ENCODE results near the gene BCCIP. TPM values are rescaled to one million over a fixed set of nuclear protein-coding genes. Genes with fewer than 3 reads are reported as not detected.

Gene BCCIP
- total and polyA plus RNA-seq, 2 donors: 72.5 to 74.3 TPM

GRCh38 chr10:125779403-125780327, 43.7 kb upstream of the BCCIP start:
- Histone ChIP-seq H3K36me3 (ENCODE audit: control insufficient read depth in 2 of 2, insufficient read depth in 2 of 2, low read length in 1 of 2) (no peaks in the 10 kb centered on the region), H3K27me3 (ENCODE audit: control insufficient read depth in 2 of 2, insufficient read depth in 1 of 2, low read length in 1 of 2) (peaks cover 0 to 3% of the 10 kb centered on the region in 2 donors), H3K9me3 (ENCODE audit: control insufficient read depth in 2 of 2, insufficient read depth in 1 of 2, low read length in 1 of 2) (no peaks in the 10 kb centered on the region), H3K4me1 (ENCODE audit: control insufficient read depth in 2 of 2, insufficient read depth in 2 of 2, low read length in 2 of 2) (no peaks in the 10 kb centered on the region), H3K27ac (ENCODE audit: low read depth in 1 of 2, low read length in 1 of 2) (no peak overlapping the region), H3K4me3 (ENCODE audit: low read length in 2 of 2) (no peak overlapping the region)
- DNase-seq (ENCODE audit: low read depth in 6 of 9, low spot score in 9 of 9): no peak
- 93% methylated on average over 10 of the region's 10 CpGs for WGBS

- H3K27me3 ChIP-seq (ENCODE audit: control insufficient read depth in 2 of 2, insufficient read depth in 1 of 2, low read length in 1 of 2): no peaks in the 10 kb centered on the region
- 98% methylated on average over 8 of the region's 8 CpGs for WGBS
- H3K4me3 ChIP-seq (ENCODE audit: low read length in 2 of 2): no peak overlapping the region
- H3K9me3 ChIP-seq (ENCODE audit: control insufficient read depth in 2 of 2, insufficient read depth in 1 of 2, low read length in 1 of 2): no peaks in the 10 kb centered on the region
- no peak for DNase-seq (ENCODE audit: low read depth in 6 of 9, low spot score in 9 of 9)
- no peak overlapping the region for H3K27ac ChIP-seq (ENCODE audit: low read depth in 1 of 2, low read length in 1 of 2)
- no peaks in the 10 kb centered on the region for H3K36me3 ChIP-seq (ENCODE audit: control insufficient read depth in 2 of 2, insufficient read depth in 2 of 2, low read length in 1 of 2)
- H3K4me1 ChIP-seq (ENCODE audit: control insufficient read depth in 2 of 2, insufficient read depth in 2 of 2, low read length in 2 of 2): no peaks in the 10 kb centered on the region
Measured at GRCh38 chr10:125781374-125781773, 42.0 kb upstream of the BCCIP start.

- Histone ChIP-seq H3K27ac (ENCODE audit: low read depth in 1 of 2, low read length in 1 of 2) (no peak overlapping the region), H3K36me3 (ENCODE audit: control insufficient read depth in 2 of 2, insufficient read depth in 2 of 2, low read length in 1 of 2) (no peaks in the 10 kb centered on the region), H3K9me3 (ENCODE audit: control insufficient read depth in 2 of 2, insufficient read depth in 1 of 2, low read length in 1 of 2) (no peaks in the 10 kb centered on the region), H3K4me3 (ENCODE audit: low read length in 2 of 2) (no peak overlapping the region), H3K4me1 (ENCODE audit: control insufficient read depth in 2 of 2, insufficient read depth in 2 of 2, low read length in 2 of 2) (no peaks in the 10 kb centered on the region), H3K27me3 (ENCODE audit: control insufficient read depth in 2 of 2, insufficient read depth in 1 of 2, low read length in 1 of 2) (no peaks in the 10 kb centered on the region)
- no peak for DNase-seq (ENCODE audit: low read depth in 6 of 9, low spot score in 9 of 9)
- 96% methylated on average over 11 of the region's 11 CpGs for WGBS
Measured at GRCh38 chr10:125782054-125782453, 41.3 kb upstream of the BCCIP start.

- Histone ChIP-seq H3K4me1 (ENCODE audit: control insufficient read depth in 2 of 2, insufficient read depth in 2 of 2, low read length in 2 of 2) (no peaks in the 10 kb centered on the region), H3K4me3 (ENCODE audit: low read length in 2 of 2) (no peak overlapping the region), H3K36me3 (ENCODE audit: control insufficient read depth in 2 of 2, insufficient read depth in 2 of 2, low read length in 1 of 2) (no peaks in the 10 kb centered on the region), H3K27ac (ENCODE audit: low read depth in 1 of 2, low read length in 1 of 2) (no peak overlapping the region), H3K27me3 (ENCODE audit: control insufficient read depth in 2 of 2, insufficient read depth in 1 of 2, low read length in 1 of 2) (no peaks in the 10 kb centered on the region), H3K9me3 (ENCODE audit: control insufficient read depth in 2 of 2, insufficient read depth in 1 of 2, low read length in 1 of 2) (no peaks in the 10 kb centered on the region)
- no peak for DNase-seq (ENCODE audit: low read depth in 6 of 9, low spot score in 9 of 9)
- 96% methylated on average over 11 of the region's 11 CpGs for WGBS
Measured at GRCh38 chr10:125782616-125783015, 40.7 kb upstream of the BCCIP start.

- no peaks in the 10 kb centered on the region for H3K4me1 ChIP-seq (ENCODE audit: control insufficient read depth in 2 of 2, insufficient read depth in 2 of 2, low read length in 2 of 2)
- H3K36me3 ChIP-seq (ENCODE audit: control insufficient read depth in 2 of 2, insufficient read depth in 2 of 2, low read length in 1 of 2): no peaks in the 10 kb centered on the region
- no peak overlapping the region for H3K27ac ChIP-seq (ENCODE audit: low read depth in 1 of 2, low read length in 1 of 2)
- H3K4me3 ChIP-seq (ENCODE audit: low read length in 2 of 2): no peak overlapping the region
- no peaks in the 10 kb centered on the region for H3K9me3 ChIP-seq (ENCODE audit: control insufficient read depth in 2 of 2, insufficient read depth in 1 of 2, low read length in 1 of 2)
- H3K27me3 ChIP-seq (ENCODE audit: control insufficient read depth in 2 of 2, insufficient read depth in 1 of 2, low read length in 1 of 2): no peaks in the 10 kb centered on the region
- no peak for DNase-seq (ENCODE audit: low read depth in 6 of 9, low spot score in 9 of 9)
- 96% methylated on average over 7 of the region's 7 CpGs for WGBS
Measured at GRCh38 chr10:125783408-125783807, 39.9 kb upstream of the BCCIP start.

GRCh38 chr10:125783957-125784356, 39.4 kb upstream of the BCCIP start:
- DNase-seq (ENCODE audit: low read depth in 6 of 9, low spot score in 9 of 9): no peak
- Histone ChIP-seq H3K27ac (ENCODE audit: low read depth in 1 of 2, low read length in 1 of 2) (no peak overlapping the region), H3K4me3 (ENCODE audit: low read length in 2 of 2) (no peak overlapping the region), H3K9me3 (ENCODE audit: control insufficient read depth in 2 of 2, insufficient read depth in 1 of 2, low read length in 1 of 2) (no peaks in the 10 kb centered on the region), H3K4me1 (ENCODE audit: control insufficient read depth in 2 of 2, insufficient read depth in 2 of 2, low read length in 2 of 2) (no peaks in the 10 kb centered on the region), H3K27me3 (ENCODE audit: control insufficient read depth in 2 of 2, insufficient read depth in 1 of 2, low read length in 1 of 2) (no peaks in the 10 kb centered on the region), H3K36me3 (ENCODE audit: control insufficient read depth in 2 of 2, insufficient read depth in 2 of 2, low read length in 1 of 2) (peaks cover 3 to 4% of the 10 kb centered on the region in 2 donors)
- WGBS: 68% methylated on average over 6 of the region's 6 CpGs

GRCh38 chr10:125785791-125786190, 37.6 kb upstream of the BCCIP start:
- no peak overlapping the region for H3K27ac ChIP-seq (ENCODE audit: low read depth in 1 of 2, low read length in 1 of 2)
- DNase-seq (ENCODE audit: low read depth in 6 of 9, low spot score in 9 of 9): no peak
- H3K36me3 ChIP-seq (ENCODE audit: control insufficient read depth in 2 of 2, insufficient read depth in 2 of 2, low read length in 1 of 2): peaks cover 7% of the 10 kb centered on the region in 2 donors
- 76% methylated on average over 9 of the region's 9 CpGs for WGBS
- no peak overlapping the region for H3K4me3 ChIP-seq (ENCODE audit: low read length in 2 of 2)
- no peaks in the 10 kb centered on the region for H3K4me1 ChIP-seq (ENCODE audit: control insufficient read depth in 2 of 2, insufficient read depth in 2 of 2, low read length in 2 of 2)
- no peaks in the 10 kb centered on the region for H3K27me3 ChIP-seq (ENCODE audit: control insufficient read depth in 2 of 2, insufficient read depth in 1 of 2, low read length in 1 of 2)
- H3K9me3 ChIP-seq (ENCODE audit: control insufficient read depth in 2 of 2, insufficient read depth in 1 of 2, low read length in 1 of 2): no peaks in the 10 kb centered on the region

- Histone ChIP-seq H3K27me3 (ENCODE audit: control insufficient read depth in 2 of 2, insufficient read depth in 1 of 2, low read length in 1 of 2) (no peaks in the 10 kb centered on the region), H3K36me3 (ENCODE audit: control insufficient read depth in 2 of 2, insufficient read depth in 2 of 2, low read length in 1 of 2) (peaks cover 14 to 18% of the 10 kb centered on the region in 2 donors), H3K27ac (ENCODE audit: low read depth in 1 of 2, low read length in 1 of 2) (no peak overlapping the region), H3K4me1 (ENCODE audit: control insufficient read depth in 2 of 2, insufficient read depth in 2 of 2, low read length in 2 of 2) (no peaks in the 10 kb centered on the region), H3K9me3 (ENCODE audit: control insufficient read depth in 2 of 2, insufficient read depth in 1 of 2, low read length in 1 of 2) (no peaks in the 10 kb centered on the region), H3K4me3 (ENCODE audit: low read length in 2 of 2) (no peak overlapping the region)
- no peak for DNase-seq (ENCODE audit: low read depth in 6 of 9, low spot score in 9 of 9)
- 79% methylated on average over 17 of the region's 17 CpGs for WGBS
Measured at GRCh38 chr10:125788156-125789034, 35.0 kb upstream of the BCCIP start.
